HCT116 (cell line): ENCODE data around the gene AP4S1. TPM values are rescaled to one million over a fixed set of nuclear protein-coding genes. Genes with fewer than 3 reads are reported as not detected.

ENCODE experiments used
- ATAC-seq: fragments of 200-7000 bp; cut with Tn5 transposase; 2 replicates; pipeline ENCODE4 v1.9.1; 2020; ENCODE audit warnings: mild to moderate bottlenecking, moderate library complexity
- BruUV-seq: library from RNA; stranded (reverse); fragments of 400-500 nt; replicated peaks from 2 replicates; lab custom pipeline; 2021; lab: Mats Ljungman, UMichigan
- CTCF ChIA-PET: fragments of 300-600 bp; sonication (Branson Sonifier 250); formaldehyde crosslinking; loops from one replicate; lab custom pipeline; 2021; ENCODE audit warnings: antibody characterized with exemption; lab: Charles Lee
- POLR2A ChIA-PET: fragments of 300-600, 350-600 bp; sonication (Branson Sonifier 250); formaldehyde crosslinking; loops from one replicate; lab custom pipeline; 2021; ENCODE audit warnings: antibody characterized with exemption; lab: Charles Lee
- RAD21 ChIA-PET, 2 experiments: fragments of 300-600 bp; sonication (Branson Sonifier 250); formaldehyde crosslinking; loops; one replicate each; lab custom pipeline; 2023; ENCODE audit warnings: low total read pairs in 2 of 2; ENCODE audit not compliant: uncharacterized antibody in 2 of 2, unreplicated experiment in 2 of 2, low non-redundant PET in 1 of 2; lab: Charles Lee
- DNase-seq: peaks from one replicate; pipeline ENCODE4 v3.0.0-alpha.2; 2010; ENCODE audit warnings: low read depth, low spot score
- H2AFZ ChIP-seq: fragments of 200-600 bp; shearing (Covaris generic), sonication (generic); 2 replicates; pipeline ENCODE4 v1.6.1; 2017; ENCODE audit warnings: low read depth, mixed run types, mixed read lengths, antibody characterized with exemption, low read length; ENCODE audit not compliant: poor library complexity, severe bottlenecking
- H3K27ac ChIP-seq: 2 replicates; pipeline ENCODE4 v1.5.1; 2012; ENCODE audit warnings: low read depth, low read length
- H3K27me3 ChIP-seq: fragments of 200-600 bp; sonication (generic); 2 replicates; pipeline ENCODE4 v1.6.1; 2016; ENCODE audit warnings: mixed run types, low read length, mixed read lengths; ENCODE audit not compliant: insufficient read depth
- H3K36me3 ChIP-seq, 2 experiments: fragments of 200-500 bp in 1 of 2; fragments of 200-600 bp in 1 of 2; sonication (Bioruptor generic) in 1 of 2; sonication (generic) in 1 of 2; 2 replicates each; pipeline versions ENCODE4 v1.5.1 to v1.6.1; 2014 to 2016; ENCODE audit warnings: low read length in 2 of 2, inconsistent platforms in 1 of 2, mixed read lengths in 1 of 2, mixed run types in 1 of 2; ENCODE audit not compliant: insufficient read depth in 2 of 2, control insufficient read depth in 1 of 2
- H3K4me1 ChIP-seq, 2 experiments: fragments of 200-600 bp in 1 of 2; sonication (generic) in 1 of 2; 2 replicates each; pipeline versions ENCODE4 v1.5.1 to v1.6.1; 2012 to 2017; ENCODE audit warnings: low read length in 2 of 2, inconsistent platforms in 1 of 2, mild to moderate bottlenecking in 1 of 2, mixed read lengths in 1 of 2, mixed run types in 1 of 2, moderate library complexity in 1 of 2; ENCODE audit not compliant: insufficient read depth in 2 of 2, control insufficient read depth in 1 of 2
- H3K4me2 ChIP-seq: fragments of 200-600 bp; sonication (generic); 2 replicates; pipeline ENCODE4 v1.6.1; 2017; ENCODE audit warnings: mixed run types, low read length, mixed read lengths
- H3K4me3 ChIP-seq, 2 experiments: fragments of 200-600 bp in 1 of 2; sonication (generic) in 1 of 2; replicated peaks in 1 of 2; 2 replicates each; pipeline ENCODE4 v1.5.1; 2011 to 2016; ENCODE audit warnings: low read length in 2 of 2, control low read depth in 1 of 2, low read depth in 1 of 2, mild to moderate bottlenecking in 1 of 2, mixed read lengths in 1 of 2, mixed run types in 1 of 2
- H3K79me2 ChIP-seq: fragments of 200-600 bp; sonication (generic); 2 replicates; pipeline ENCODE4 v1.6.1; 2017; ENCODE audit warnings: mild to moderate bottlenecking, mixed run types, low read length, moderate library complexity, mixed read lengths; ENCODE audit not compliant: insufficient read depth
- H3K9ac ChIP-seq: fragments of 200-600 bp; sonication (generic); 2 replicates; pipeline ENCODE4 v1.6.1; 2016; ENCODE audit warnings: low read length, mixed read lengths
- H3K9me2 ChIP-seq: fragments of 200-600 bp; sonication (generic), shearing (Covaris generic); 2 replicates; pipeline ENCODE4 v1.6.1; 2017; ENCODE audit warnings: mixed run types, mild to moderate bottlenecking, moderate library complexity; ENCODE audit not compliant: insufficient read depth
- H3K9me3 ChIP-seq, 2 experiments: fragments of 200-500 bp in 1 of 2; fragments of 200-600 bp in 1 of 2; sonication (Bioruptor generic) in 1 of 2; sonication (generic) in 1 of 2; 2 replicates each; pipeline ENCODE4 v1.6.1; 2014 to 2017; ENCODE audit warnings: low read length in 2 of 2, mixed read lengths in 2 of 2, inconsistent platforms in 1 of 2, low read depth in 1 of 2, mild to moderate bottlenecking in 1 of 2, mixed run types in 1 of 2, moderate library complexity in 1 of 2; ENCODE audit not compliant: control insufficient read depth in 1 of 2, insufficient read depth in 1 of 2
- H4K20me1 ChIP-seq: fragments of 200-600 bp; sonication (generic), shearing (Covaris generic); 2 replicates; pipeline ENCODE4 v1.6.1; 2017; ENCODE audit warnings: mixed run types, mild to moderate bottlenecking, moderate library complexity; ENCODE audit not compliant: insufficient read depth
- CEBPB ChIP-seq: IDR thresholded peaks from 2 replicates; pipeline ENCODE4 v1.6.1; 2012; ENCODE audit warnings: low read depth
- ELF1 ChIP-seq: IDR thresholded peaks from 2 replicates; pipeline ENCODE4 v1.6.1; 2012; ENCODE audit warnings: low read depth, borderline replicate concordance
- EZH2phosphoT487 ChIP-seq: fragments of 200-600 bp; IDR thresholded peaks from 2 replicates; pipeline ENCODE4 v1.6.1; 2018; ENCODE audit warnings: antibody characterized with exemption, borderline replicate concordance
- JUND ChIP-seq: IDR thresholded peaks from 2 replicates; pipeline ENCODE4 v1.6.1; 2012
- SIN3A ChIP-seq: IDR thresholded peaks from 2 replicates; pipeline ENCODE4 v1.6.1; 2012; ENCODE audit warnings: low read depth
- SP1 ChIP-seq: IDR thresholded peaks from 2 replicates; pipeline ENCODE4 v1.6.1; 2012; ENCODE audit warnings: low read depth
- SRF ChIP-seq: IDR thresholded peaks from 2 replicates; pipeline ENCODE4 v1.6.1; 2012; ENCODE audit warnings: low read depth
- YY1 ChIP-seq: IDR thresholded peaks from 2 replicates; pipeline ENCODE4 v1.6.1; 2011; ENCODE audit warnings: low read length, low read depth, moderate library complexity, mild to moderate bottlenecking; ENCODE audit not compliant: insufficient replicate concordance; ENCODE audit errors: extremely low read depth
- ZNF274 ChIP-seq: fragments of 200-500 bp; sonication (Bioruptor generic); IDR thresholded peaks from 2 replicates; pipeline ENCODE4 v1.6.1; 2014; ENCODE audit warnings: mild to moderate bottlenecking, low read depth, low read length, inconsistent platforms
- intact Hi-C: fragments of 100-400 bp; cut with micrococcal nuclease; formaldehyde crosslinking; loops from 2 replicates; pipeline ENCODE4 v1.10.0; 2022
- total RNA-seq: library from RNA; stranded (reverse); gene quantifications from one replicate; pipeline ENCODE4 v1.2.1, GENCODE V29; 2021; ENCODE audit not compliant: unreplicated experiment
- TF ChIP-seq, protein P1 (sequence below): IDR thresholded peaks from 2 replicates; pipeline ENCODE4 v1.6.1; 2012; ENCODE audit warnings: low read depth
- TF ChIP-seq, protein P2 (sequence below): IDR thresholded peaks from 2 replicates; pipeline ENCODE4 v1.6.1; 2011; ENCODE audit warnings: mild to moderate bottlenecking, low read length, moderate library complexity; ENCODE audit not compliant: insufficient replicate concordance; ENCODE audit errors: extremely low read depth
- TF ChIP-seq, protein P3 (sequence below): IDR thresholded peaks from 2 replicates; pipeline ENCODE4 v1.6.1; 2012

Gene AP4S1
- total RNA-seq, 1 experiment from 2014 or later: 5.0 TPM

- Histone ChIP-seq H3K4me1 (peaks cover 0 to 4% of the 10 kb centered on the region in 2 experiments; a peak in 2 of 4 replicates), H3K9ac (no peak overlapping the region), H3K36me3 (no peaks in the 10 kb centered on the region), H3K79me2 (no peaks in the 10 kb centered on the region), H3K9me2 (no peaks in the 10 kb centered on the region), H4K20me1 (no peaks in the 10 kb centered on the region)
- TF ChIP-seq ZNF274: no peak
- no peak for TF ChIP-seq CEBPB
- no peak for TF ChIP-seq EZH2phosphoT487
- TF ChIP-seq JUND: no peak
- TF ChIP-seq YY1: no peak
- TF ChIP-seq, protein P1, sequence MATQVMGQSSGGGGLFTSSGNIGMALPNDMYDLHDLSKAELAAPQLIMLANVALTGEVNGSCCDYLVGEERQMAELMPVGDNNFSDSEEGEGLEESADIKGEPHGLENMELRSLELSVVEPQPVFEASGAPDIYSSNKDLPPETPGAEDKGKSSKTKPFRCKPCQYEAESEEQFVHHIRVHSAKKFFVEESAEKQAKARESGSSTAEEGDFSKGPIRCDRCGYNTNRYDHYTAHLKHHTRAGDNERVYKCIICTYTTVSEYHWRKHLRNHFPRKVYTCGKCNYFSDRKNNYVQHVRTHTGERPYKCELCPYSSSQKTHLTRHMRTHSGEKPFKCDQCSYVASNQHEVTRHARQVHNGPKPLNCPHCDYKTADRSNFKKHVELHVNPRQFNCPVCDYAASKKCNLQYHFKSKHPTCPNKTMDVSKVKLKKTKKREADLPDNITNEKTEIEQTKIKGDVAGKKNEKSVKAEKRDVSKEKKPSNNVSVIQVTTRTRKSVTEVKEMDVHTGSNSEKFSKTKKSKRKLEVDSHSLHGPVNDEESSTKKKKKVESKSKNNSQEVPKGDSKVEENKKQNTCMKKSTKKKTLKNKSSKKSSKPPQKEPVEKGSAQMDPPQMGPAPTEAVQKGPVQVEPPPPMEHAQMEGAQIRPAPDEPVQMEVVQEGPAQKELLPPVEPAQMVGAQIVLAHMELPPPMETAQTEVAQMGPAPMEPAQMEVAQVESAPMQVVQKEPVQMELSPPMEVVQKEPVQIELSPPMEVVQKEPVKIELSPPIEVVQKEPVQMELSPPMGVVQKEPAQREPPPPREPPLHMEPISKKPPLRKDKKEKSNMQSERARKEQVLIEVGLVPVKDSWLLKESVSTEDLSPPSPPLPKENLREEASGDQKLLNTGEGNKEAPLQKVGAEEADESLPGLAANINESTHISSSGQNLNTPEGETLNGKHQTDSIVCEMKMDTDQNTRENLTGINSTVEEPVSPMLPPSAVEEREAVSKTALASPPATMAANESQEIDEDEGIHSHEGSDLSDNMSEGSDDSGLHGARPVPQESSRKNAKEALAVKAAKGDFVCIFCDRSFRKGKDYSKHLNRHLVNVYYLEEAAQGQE: no peak
- TF ChIP-seq SP1: no peak
- TF ChIP-seq SIN3A: no peak
- TF ChIP-seq, protein P2, sequence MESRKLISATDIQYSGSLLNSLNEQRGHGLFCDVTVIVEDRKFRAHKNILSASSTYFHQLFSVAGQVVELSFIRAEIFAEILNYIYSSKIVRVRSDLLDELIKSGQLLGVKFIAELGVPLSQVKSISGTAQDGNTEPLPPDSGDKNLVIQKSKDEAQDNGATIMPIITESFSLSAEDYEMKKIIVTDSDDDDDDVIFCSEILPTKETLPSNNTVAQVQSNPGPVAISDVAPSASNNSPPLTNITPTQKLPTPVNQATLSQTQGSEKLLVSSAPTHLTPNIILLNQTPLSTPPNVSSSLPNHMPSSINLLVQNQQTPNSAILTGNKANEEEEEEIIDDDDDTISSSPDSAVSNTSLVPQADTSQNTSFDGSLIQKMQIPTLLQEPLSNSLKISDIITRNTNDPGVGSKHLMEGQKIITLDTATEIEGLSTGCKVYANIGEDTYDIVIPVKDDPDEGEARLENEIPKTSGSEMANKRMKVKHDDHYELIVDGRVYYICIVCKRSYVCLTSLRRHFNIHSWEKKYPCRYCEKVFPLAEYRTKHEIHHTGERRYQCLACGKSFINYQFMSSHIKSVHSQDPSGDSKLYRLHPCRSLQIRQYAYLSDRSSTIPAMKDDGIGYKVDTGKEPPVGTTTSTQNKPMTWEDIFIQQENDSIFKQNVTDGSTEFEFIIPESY: no peak
- no peak for TF ChIP-seq SRF
- TF ChIP-seq ELF1: no peak
- TF ChIP-seq, protein P3, sequence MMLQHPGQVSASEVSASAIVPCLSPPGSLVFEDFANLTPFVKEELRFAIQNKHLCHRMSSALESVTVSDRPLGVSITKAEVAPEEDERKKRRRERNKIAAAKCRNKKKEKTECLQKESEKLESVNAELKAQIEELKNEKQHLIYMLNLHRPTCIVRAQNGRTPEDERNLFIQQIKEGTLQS: no peak
- TF ChIP-seq, all 23 proteins: peak for 0
- no peak overlapping the region for H3K27ac ChIP-seq
- H3K4me2 ChIP-seq: no peak overlapping the region
- no TSS peak for BruUV-seq
- ChIA-PET POLR2A (no interaction called here), RAD21 (no interaction called here), CTCF (no interaction called here)
- no peak overlapping the region for H2AFZ ChIP-seq
- H3K4me3 ChIP-seq: no peak overlapping the region
- ATAC-seq (no peak), DNase-seq (no peak)
- H3K9me3 ChIP-seq: no peaks in the 10 kb centered on the region
- intact Hi-C loops: no loop called here
- no peaks in the 10 kb centered on the region for H3K27me3 ChIP-seq
Measured at GRCh38 chr14:31071151-31071550, 45.7 kb downstream of the AP4S1 start.
